ENCODE data around the gene ALDH9A1. TPM values are rescaled to one million over a fixed set of nuclear protein-coding genes. Genes with fewer than 3 reads are reported as not detected.

ALDH9A1 gene
- total RNA-seq, 1 donor, result 118 TPM

DNA sequence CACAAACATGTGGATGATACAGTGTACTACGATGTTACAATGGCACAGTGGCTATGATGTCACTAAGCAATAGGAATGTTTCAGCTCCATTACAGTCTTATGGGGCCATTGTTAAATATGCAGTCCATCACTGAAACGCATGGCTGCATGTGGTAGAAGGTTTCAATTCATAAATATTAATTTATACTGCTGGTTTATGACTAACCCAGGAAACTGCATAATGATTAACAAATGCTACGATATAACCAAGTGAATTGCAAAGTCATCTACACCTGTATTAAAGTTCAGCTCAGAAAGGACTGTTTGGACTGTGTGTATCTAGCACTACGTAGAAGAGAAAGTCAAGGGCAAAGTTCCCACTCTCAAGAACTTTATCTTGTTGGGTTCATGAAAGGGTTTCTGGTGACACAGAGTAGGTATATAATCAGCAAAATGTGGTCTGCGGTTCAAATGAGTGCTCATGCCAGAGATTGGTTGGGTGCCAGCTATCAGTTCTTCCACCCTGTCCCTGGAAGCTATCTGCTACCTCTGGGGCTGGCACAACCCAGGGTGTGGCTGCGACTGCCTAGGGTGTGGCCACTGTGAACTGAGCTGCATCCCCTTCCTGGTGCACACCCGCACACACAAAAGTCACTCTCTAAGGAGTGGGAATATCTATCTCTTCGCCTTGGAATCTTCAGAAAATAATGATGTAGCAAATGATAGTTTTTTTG is 52.6 kb downstream of the ALDH9A1 start:
- H3K79me2 ChIP-seq (ENCODE audit: insufficient read depth, low read length), result peaks cover 86% of the 10 kb centered on the region
- no peak overlapping the region for H3K4me2 ChIP-seq (ENCODE audit: insufficient read depth, low read length)
- TF ChIP-seq CTCF (IDR thresholded peaks at IDR 0.05; ENCODE audit: extremely low read depth, low read depth, low read length), result no peak
- H2AFZ ChIP-seq (ENCODE audit: low read length), result no peak overlapping the region
- no peaks in the 10 kb centered on the region for H3K9me3 ChIP-seq (ENCODE audit: low read depth, low read length)
- peaks cover 15% of the 10 kb centered on the region for H3K4me1 ChIP-seq (ENCODE audit: insufficient read depth, low read length)
- no peak for DNase-seq (ENCODE audit: insufficient read length, low spot score, missing footprints)
- H3K27ac ChIP-seq (ENCODE audit: low read depth, low read length), result no peak overlapping the region
- H3K36me3 ChIP-seq (ENCODE audit: insufficient read depth, low read length), result peaks cover 9% of the 10 kb centered on the region
- H4K20me1 ChIP-seq (ENCODE audit: insufficient read depth, low read length), result peaks cover 53% of the 10 kb centered on the region
- H3K27me3 ChIP-seq (ENCODE audit: insufficient read depth, low read length), result no peaks in the 10 kb centered on the region
- no peak overlapping the region for H3K4me3 ChIP-seq (ENCODE audit: insufficient read depth, low read length)

GRCh38 chr1:165644064-165644735 is 54.2 kb downstream of the ALDH9A1 start:
- no peaks in the 10 kb centered on the region for H3K27me3 ChIP-seq (ENCODE audit: insufficient read depth, low read length)
- no peak overlapping the region for H2AFZ ChIP-seq (ENCODE audit: low read length)
- H3K4me3 ChIP-seq (ENCODE audit: insufficient read depth, low read length), result no peak overlapping the region
- TF ChIP-seq CTCF (IDR thresholded peaks at IDR 0.05; ENCODE audit: extremely low read depth, low read depth, low read length), result no peak
- peaks cover 19% of the 10 kb centered on the region for H3K4me1 ChIP-seq (ENCODE audit: insufficient read depth, low read length)
- no peak for DNase-seq (ENCODE audit: insufficient read length, low spot score, missing footprints)
- peaks cover 87% of the 10 kb centered on the region for H3K79me2 ChIP-seq (ENCODE audit: insufficient read depth, low read length)
- peaks cover 53% of the 10 kb centered on the region for H4K20me1 ChIP-seq (ENCODE audit: insufficient read depth, low read length)
- no peak overlapping the region for H3K27ac ChIP-seq (ENCODE audit: low read depth, low read length)
- H3K4me2 ChIP-seq (ENCODE audit: insufficient read depth, low read length), result no peak overlapping the region
- peaks cover 1% of the 10 kb centered on the region for H3K36me3 ChIP-seq (ENCODE audit: insufficient read depth, low read length)
- H3K9me3 ChIP-seq (ENCODE audit: low read depth, low read length), result no peaks in the 10 kb centered on the region

- Histone ChIP-seq H3K27ac (ENCODE audit: low read depth, low read length) (no peak overlapping the region), H3K9me3 (ENCODE audit: low read depth, low read length) (no peaks in the 10 kb centered on the region), H3K4me1 (ENCODE audit: insufficient read depth, low read length) (peaks cover 33% of the 10 kb centered on the region), H3K27me3 (ENCODE audit: insufficient read depth, low read length) (no peaks in the 10 kb centered on the region), H3K79me2 (ENCODE audit: insufficient read depth, low read length) (peaks cover 89% of the 10 kb centered on the region), H2AFZ (ENCODE audit: low read length) (no peak overlapping the region), H3K4me3 (ENCODE audit: insufficient read depth, low read length) (no peak overlapping the region), H4K20me1 (ENCODE audit: insufficient read depth, low read length) (peaks cover 36% of the 10 kb centered on the region), H3K4me2 (ENCODE audit: insufficient read depth, low read length) (no peak overlapping the region), H3K36me3 (ENCODE audit: insufficient read depth, low read length) (peaks cover 11% of the 10 kb centered on the region)
- no peak for DNase-seq (ENCODE audit: insufficient read length, low spot score, missing footprints)
- no peak for TF ChIP-seq CTCF (IDR thresholded peaks at IDR 0.05; ENCODE audit: extremely low read depth, low read depth, low read length)
Observed at GRCh38 chr1:165641231-165641987, 57.0 kb downstream of the ALDH9A1 start.
